Osteoblast (primary cell): Measurements from ENCODE around the gene BPIFA3. TPM values are rescaled to one million over a fixed set of nuclear protein-coding genes. Genes with fewer than 3 reads are reported as not detected.

Source experiments
- DNase-seq: peaks from one replicate; pipeline ENCODE4 v3.0.0; 2011; ENCODE audit warnings: low spot score, mixed read lengths; ENCODE audit not compliant: insufficient read length; ENCODE audit errors: missing footprints
- H2AFZ ChIP-seq: 2 replicates; pipeline ENCODE4 v1.6.0; 2011; ENCODE audit warnings: mild to moderate bottlenecking, low read length
- H3K27ac ChIP-seq: 2 replicates; pipeline ENCODE4 v1.5.1; 2011; ENCODE audit warnings: mild to moderate bottlenecking, low read depth, low read length, moderate library complexity
- H3K27me3 ChIP-seq: 2 replicates; pipeline ENCODE4 v1.6.0; 2012; ENCODE audit warnings: mild to moderate bottlenecking, control low read depth, inconsistent platforms, low read length, moderate library complexity; ENCODE audit not compliant: insufficient read depth
- H3K36me3 ChIP-seq: 2 replicates; pipeline ENCODE4 v1.5.1; 2011; ENCODE audit warnings: mild to moderate bottlenecking, low read length, control low read depth, moderate library complexity; ENCODE audit not compliant: insufficient read depth
- H3K4me1 ChIP-seq: 2 replicates; pipeline ENCODE4 v1.5.1; 2011; ENCODE audit warnings: mild to moderate bottlenecking, low read length, control low read depth, moderate library complexity; ENCODE audit not compliant: insufficient read depth
- H3K4me2 ChIP-seq: 2 replicates; pipeline ENCODE4 v1.6.0; 2011; ENCODE audit warnings: mild to moderate bottlenecking, low read length; ENCODE audit not compliant: insufficient read depth
- H3K4me3 ChIP-seq: fragments of 200-600 bp; sonication (generic); 3 replicates; pipeline ENCODE4 v1.5.1; 2012; ENCODE audit warnings: mild to moderate bottlenecking, low read length, inconsistent platforms; ENCODE audit not compliant: insufficient read depth
- H3K79me2 ChIP-seq: 2 replicates; pipeline ENCODE4 v1.6.0; 2012; ENCODE audit warnings: mild to moderate bottlenecking, low read length, control low read depth, inconsistent platforms; ENCODE audit not compliant: insufficient read depth
- H3K9me3 ChIP-seq: 2 replicates; pipeline ENCODE4 v1.5.1; 2011; ENCODE audit warnings: low read depth, low read length, control low read depth
- H4K20me1 ChIP-seq: 2 replicates; pipeline ENCODE4 v1.6.0; 2012; ENCODE audit warnings: mild to moderate bottlenecking, low read length, control low read depth; ENCODE audit not compliant: insufficient read depth
- CTCF ChIP-seq: IDR thresholded peaks from 2 replicates; pipeline ENCODE4 v1.5.1; 2011; ENCODE audit warnings: mild to moderate bottlenecking, low read depth, low read length, moderate library complexity; ENCODE audit errors: extremely low read depth
- total RNA-seq: library from RNA; depleted of rRNA; stranded (reverse); fragments of >200 nt; gene quantifications from 2 replicates; pipeline ENCODE4 v1.2.3, GENCODE V29; 2012

The BPIFA3 gene
- total RNA-seq, 1 donor = not detected

- peaks cover 3% of the 10 kb centered on the region for H3K27me3 ChIP-seq
- no peaks in the 10 kb centered on the region for H3K4me1 ChIP-seq
- H3K4me2 ChIP-seq = no peak overlapping the region
- no peaks in the 10 kb centered on the region for H3K9me3 ChIP-seq
- DNase-seq = no peak
- H4K20me1 ChIP-seq = no peaks in the 10 kb centered on the region
- no peaks in the 10 kb centered on the region for H3K79me2 ChIP-seq
- no peak overlapping the region for H3K27ac ChIP-seq
- no peak overlapping the region for H3K4me3 ChIP-seq
- H3K36me3 ChIP-seq = no peaks in the 10 kb centered on the region
- no peak for TF ChIP-seq CTCF
- no peak overlapping the region for H2AFZ ChIP-seq
These were observed 44.3 kb downstream of the BPIFA3 start for GRCh38 chr20:33261465-33261864.

GRCh38 chr20:33262658-33263065 is 45.5 kb downstream of the BPIFA3 start:
- TF ChIP-seq CTCF = peak; percentile 85
- Histone ChIP-seq H3K4me2 (no peak overlapping the region), H2AFZ (no peak overlapping the region)

GRCh38 chr20:33263784-33264183 is 46.6 kb downstream of the BPIFA3 start:
- Histone ChIP-seq H2AFZ (no peak overlapping the region), H3K36me3 (no peaks in the 10 kb centered on the region), H3K79me2 (no peaks in the 10 kb centered on the region), H4K20me1 (no peaks in the 10 kb centered on the region), H3K27ac (no peak overlapping the region), H3K27me3 (peaks cover 3% of the 10 kb centered on the region), H3K4me3 (no peak overlapping the region), H3K4me2 (no peak overlapping the region), H3K9me3 (no peaks in the 10 kb centered on the region), H3K4me1 (no peaks in the 10 kb centered on the region)
- no peak for DNase-seq
- TF ChIP-seq CTCF = no peak

More at GRCh38 chr20:33262658-33263065, 45.5 kb downstream of the BPIFA3 start:
- Histone ChIP-seq H3K27ac (no peak overlapping the region), H3K27me3 (peaks cover 3% of the 10 kb centered on the region), H3K36me3 (no peaks in the 10 kb centered on the region), H3K9me3 (no peaks in the 10 kb centered on the region), H3K4me1 (no peaks in the 10 kb centered on the region), H3K4me3 (no peak overlapping the region), H4K20me1 (no peaks in the 10 kb centered on the region), H3K79me2 (no peaks in the 10 kb centered on the region)
- no peak for DNase-seq

GRCh38 chr20:33267701-33268100 is 50.5 kb downstream of the BPIFA3 start:
- Histone ChIP-seq H2AFZ (no peak overlapping the region), H3K27me3 (peaks cover 12% of the 10 kb centered on the region), H3K9me3 (no peaks in the 10 kb centered on the region), H4K20me1 (no peaks in the 10 kb centered on the region), H3K4me3 (no peak overlapping the region), H3K79me2 (no peaks in the 10 kb centered on the region), H3K4me2 (no peak overlapping the region), H3K36me3 (no peaks in the 10 kb centered on the region), H3K4me1 (no peaks in the 10 kb centered on the region), H3K27ac (no peak overlapping the region)
- no peak for TF ChIP-seq CTCF
- no peak for DNase-seq
